Omental fat pad (tissue), 4 donors: ENCODE results near the gene TMEM143. TPM values are rescaled to one million over a fixed set of nuclear protein-coding genes. Genes with fewer than 3 reads are reported as not detected.
A peak's percentile ranks its signal among the peaks of the same experiment; 100 is the strongest.

Source experiments
- ATAC-seq: fragments of 150-250 bp; one replicate; pipeline ENCODE4 v1.9.1; 2016; ENCODE audit warnings: mild to moderate bottlenecking, moderate library complexity; ENCODE audit not compliant: low FRiP score
- DNase-seq: peaks from one replicate; pipeline ENCODE4 v3.0.0-alpha.2; 2019; ENCODE audit warnings: low spot score
- total RNA-seq, 4 donors: library from RNA; depleted of rRNA; stranded (reverse); fragments of >200 nt; gene quantifications; one replicate each; pipeline ENCODE4 v1.1.0, GENCODE V29; 2016
- TF ChIP-seq, protein P1 (sequence below), 3 donors: fragments of 450-650 bp; IDR thresholded peaks; one replicate each; pipeline ENCODE4 v1.5.1; 2016 to 2017; ENCODE audit warnings: antibody characterized with exemption in 3 of 3, mild to moderate bottlenecking in 3 of 3, moderate library complexity in 2 of 3

TMEM143 gene
- total RNA-seq, 4 donors from 2014 or later = 2.0 to 11.5 (median 5.1) TPM

DNA sequence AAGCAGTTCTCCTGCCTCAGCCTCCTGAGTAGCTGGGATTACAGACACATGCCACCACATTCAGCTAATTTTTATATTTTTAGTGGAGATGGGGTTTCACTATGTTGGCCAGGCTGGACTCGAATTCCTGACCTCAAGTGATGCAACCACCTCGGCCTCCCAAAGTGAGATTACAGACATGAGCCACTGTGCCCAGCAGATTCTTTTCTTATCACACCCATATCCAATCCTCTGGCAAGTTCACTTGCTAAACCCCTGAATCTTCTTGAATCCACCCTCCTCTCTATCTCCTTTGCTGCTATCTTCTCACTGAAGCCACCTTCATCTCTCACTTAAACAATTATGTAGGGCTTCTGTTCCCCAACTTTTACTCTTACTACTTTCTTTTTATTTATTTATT, 17.5 kb downstream of the TMEM143 start:
- TF ChIP-seq, protein P1, sequence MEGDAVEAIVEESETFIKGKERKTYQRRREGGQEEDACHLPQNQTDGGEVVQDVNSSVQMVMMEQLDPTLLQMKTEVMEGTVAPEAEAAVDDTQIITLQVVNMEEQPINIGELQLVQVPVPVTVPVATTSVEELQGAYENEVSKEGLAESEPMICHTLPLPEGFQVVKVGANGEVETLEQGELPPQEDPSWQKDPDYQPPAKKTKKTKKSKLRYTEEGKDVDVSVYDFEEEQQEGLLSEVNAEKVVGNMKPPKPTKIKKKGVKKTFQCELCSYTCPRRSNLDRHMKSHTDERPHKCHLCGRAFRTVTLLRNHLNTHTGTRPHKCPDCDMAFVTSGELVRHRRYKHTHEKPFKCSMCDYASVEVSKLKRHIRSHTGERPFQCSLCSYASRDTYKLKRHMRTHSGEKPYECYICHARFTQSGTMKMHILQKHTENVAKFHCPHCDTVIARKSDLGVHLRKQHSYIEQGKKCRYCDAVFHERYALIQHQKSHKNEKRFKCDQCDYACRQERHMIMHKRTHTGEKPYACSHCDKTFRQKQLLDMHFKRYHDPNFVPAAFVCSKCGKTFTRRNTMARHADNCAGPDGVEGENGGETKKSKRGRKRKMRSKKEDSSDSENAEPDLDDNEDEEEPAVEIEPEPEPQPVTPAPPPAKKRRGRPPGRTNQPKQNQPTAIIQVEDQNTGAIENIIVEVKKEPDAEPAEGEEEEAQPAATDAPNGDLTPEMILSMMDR (IDR thresholded peaks at IDR 0.05) = no peak
- ATAC-seq (no peak), DNase-seq (no peak)

DNA sequence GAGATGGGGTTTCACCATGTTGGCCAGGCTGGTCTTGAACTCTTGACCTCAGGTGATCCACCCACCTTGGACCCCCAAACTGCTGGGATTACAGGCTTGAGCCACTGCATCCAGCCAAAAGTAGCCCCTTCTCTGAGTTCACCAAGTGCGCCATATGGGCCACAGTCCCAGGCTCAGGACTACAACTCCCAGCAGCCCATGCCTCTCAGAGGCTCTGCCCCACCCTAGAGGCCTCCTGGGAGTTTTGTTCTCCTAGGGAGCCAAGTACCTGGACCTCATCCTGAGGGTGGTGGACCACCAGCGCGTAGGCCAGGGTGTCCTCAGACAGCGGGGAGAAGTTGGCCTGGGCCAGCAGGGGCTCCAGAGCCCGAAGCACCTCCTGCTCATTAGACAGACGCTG, 18.8 kb downstream of the TMEM143 start:
- TF ChIP-seq, protein P1 (IDR thresholded peaks at IDR 0.05) = no peak
- ATAC-seq (no peak), DNase-seq (no peak)

DNA sequence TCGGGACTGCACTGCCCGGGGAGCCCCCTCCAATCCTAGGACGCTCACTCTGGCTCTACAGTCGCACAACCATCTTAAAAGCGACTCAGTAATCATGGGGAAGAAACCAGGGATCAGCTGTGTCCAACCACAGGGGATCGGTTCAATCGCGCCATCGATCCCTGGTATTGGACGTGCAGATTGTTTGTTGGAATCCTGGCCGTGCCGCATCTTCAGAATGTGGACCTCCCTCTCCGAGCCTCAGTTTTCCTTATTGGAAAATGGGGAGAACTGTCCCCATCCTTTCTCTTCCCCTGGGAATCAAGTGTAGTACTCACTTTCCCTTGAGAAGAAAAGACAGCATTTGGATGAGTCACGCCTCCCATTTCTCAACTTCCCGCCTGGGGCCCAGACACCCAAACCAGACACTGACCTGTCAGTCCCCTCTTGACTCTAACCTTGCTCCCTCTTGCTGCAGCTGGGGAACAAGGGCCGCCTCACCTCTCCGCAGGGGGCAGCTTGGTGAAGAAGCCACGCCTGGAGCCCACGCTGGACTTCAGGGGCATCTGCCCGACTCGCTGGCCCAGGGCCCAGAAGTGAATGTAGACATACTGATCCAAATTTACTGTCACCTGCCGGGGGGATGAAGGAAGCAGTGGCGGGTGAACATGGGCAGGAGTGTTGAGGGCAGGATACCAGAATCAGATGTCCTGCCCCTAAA, 20.7 kb downstream of the TMEM143 start:
- no peak for ATAC-seq
- no peak for DNase-seq
- TF ChIP-seq, protein P1 (IDR thresholded peaks at IDR 0.05) = no peak

DNA sequence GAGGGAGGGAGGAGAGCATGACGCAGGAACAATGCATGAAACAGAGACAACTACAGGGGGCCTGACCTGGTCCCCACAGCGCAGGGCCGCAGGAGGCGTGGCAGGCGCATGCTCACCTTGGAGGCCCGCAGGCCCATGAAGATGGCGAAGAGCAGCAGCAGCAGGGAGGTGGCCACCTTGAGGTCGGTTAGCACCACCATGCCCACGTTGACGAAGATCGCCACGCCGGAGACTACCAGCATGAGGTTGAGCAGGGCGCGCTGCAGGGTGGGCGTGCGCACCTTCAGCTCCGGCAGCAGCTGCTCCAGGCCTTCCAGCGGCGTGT, 21.4 kb downstream of the TMEM143 start:
- DNase-seq (no peak), ATAC-seq (no peak)

DNA sequence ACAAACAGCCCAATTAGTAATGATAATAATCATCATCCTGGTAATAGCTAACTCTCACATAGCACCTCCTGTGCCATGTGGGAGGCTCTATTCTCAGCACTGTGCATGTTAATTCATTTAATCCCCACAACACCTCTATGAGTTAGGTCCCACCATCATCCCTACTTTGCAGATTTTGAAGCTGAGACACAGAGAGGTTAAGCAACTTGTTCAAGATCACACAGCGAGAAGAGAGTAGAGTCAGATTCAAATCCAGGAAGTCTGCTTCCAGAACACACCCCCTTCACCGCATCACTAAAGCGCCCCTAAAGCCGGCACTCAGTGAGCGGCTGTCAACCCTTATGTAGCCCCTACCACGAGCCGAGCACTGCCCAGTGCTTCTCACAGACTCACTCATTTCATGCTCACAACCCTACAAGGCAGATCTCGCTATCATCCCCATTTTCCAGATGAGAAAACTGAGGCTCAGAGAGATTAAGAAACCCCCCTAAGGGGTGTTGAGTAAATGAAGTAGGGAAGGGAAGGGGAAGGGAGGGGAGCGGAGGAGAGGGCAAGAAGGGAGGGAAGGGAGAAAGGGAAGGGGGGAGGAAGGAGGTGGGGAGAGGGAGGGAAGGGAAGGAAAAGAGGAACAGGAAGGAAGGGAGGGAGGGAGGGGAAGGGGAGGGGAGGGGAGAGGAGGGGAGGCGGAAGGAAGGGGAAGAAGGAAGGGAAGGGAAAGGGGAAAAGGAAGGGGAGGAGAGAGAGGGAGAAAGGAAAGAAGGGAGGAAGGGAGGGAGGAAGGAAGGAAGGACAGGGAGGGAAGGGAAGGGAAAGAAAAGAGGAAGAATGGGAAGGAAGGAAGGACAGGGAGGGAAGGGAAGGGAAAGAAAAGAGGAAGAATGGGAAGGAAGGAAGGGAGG, 22.0 kb downstream of the TMEM143 start:
- ATAC-seq (no peak), DNase-seq (no peak)
- TF ChIP-seq, protein P1 (IDR thresholded peaks at IDR 0.05) = no peak

More for the DNA sequence above, 21.4 kb downstream of the TMEM143 start:
- TF ChIP-seq, protein P1 (IDR thresholded peaks at IDR 0.05) = no peak

DNA sequence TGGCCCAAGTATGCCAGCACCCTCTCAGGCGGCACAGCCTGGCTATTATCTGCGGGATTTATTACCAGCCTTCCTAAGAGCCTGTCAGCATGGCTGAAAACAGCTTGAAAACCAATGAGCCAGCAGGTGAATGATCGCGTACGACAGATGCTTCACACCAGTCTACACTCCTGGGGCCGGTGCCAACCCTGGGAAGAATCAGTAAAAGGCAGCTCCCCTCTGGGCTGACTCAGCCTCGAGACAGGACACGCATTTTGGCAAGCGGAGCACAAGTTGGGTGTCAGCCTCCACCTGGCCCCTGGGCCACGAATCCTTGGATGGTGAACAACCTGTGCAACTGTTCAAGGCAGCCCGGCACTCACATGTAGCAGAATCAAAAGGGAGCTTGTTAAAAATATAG, 22.7 kb downstream of the TMEM143 start:
- TF ChIP-seq, protein P1 (IDR thresholded peaks at IDR 0.05) = no peak
- ATAC-seq = peak; percentile 35
- DNase-seq = no peak
